Esophagus squamous epithelium (tissue), 5 donors: ENCODE results near the gene ZNF593OS. TPM values are rescaled to one million over a fixed set of nuclear protein-coding genes. Genes with fewer than 3 reads are reported as not detected.

Experiments used
- DNase-seq: peaks from one replicate; lab custom pipeline; 2025; lab: John Stamatoyannopoulos, UW
- H3K27ac ChIP-seq, 4 donors: fragments of 200-600 bp; sonication (generic); one replicate each; pipeline ENCODE4 v1.5.1; 2016 to 2019; ENCODE audit warnings: mild to moderate bottlenecking in 1 of 4
- H3K27me3 ChIP-seq, 4 donors: fragments of 200-600 bp; sonication (generic); 1 replicate in 3 of 4; 2 replicates in 1 of 4; pipeline versions ENCODE4 v1.5.1 to v1.6.0; 2017 to 2021; ENCODE audit warnings: antibody characterized with exemption in 1 of 4
- H3K36me3 ChIP-seq, 3 donors: fragments of 200-600 bp; sonication (generic); one replicate each; pipeline ENCODE4 v1.5.1; 2016 to 2019
- H3K4me1 ChIP-seq, 3 donors: fragments of 200-600 bp; sonication (generic); one replicate each; pipeline ENCODE4 v1.5.1; 2017 to 2019
- H3K4me3 ChIP-seq, 4 donors: fragments of 200-600 bp; sonication (generic); 1 replicate in 3 of 4; 2 replicates in 1 of 4; pipeline ENCODE4 v1.5.1; 2016 to 2019; ENCODE audit warnings: mild to moderate bottlenecking in 2 of 4, moderate library complexity in 1 of 4
- H3K9me3 ChIP-seq, 3 donors: fragments of 200-600 bp; sonication (generic); one replicate each; pipeline ENCODE4 v1.5.1; 2016 to 2019
- POLR2A ChIP-seq, 4 donors: fragments of 450-650 bp; IDR thresholded peaks; one replicate each; pipeline ENCODE4 v1.6.1; 2017; ENCODE audit warnings: antibody characterized with exemption in 4 of 4, mild to moderate bottlenecking in 4 of 4, moderate library complexity in 3 of 4
- WGBS, 2 donors: methylation state at CpG; one replicate each; pipeline ENCODE4 v1.1.5; 2018; 5-methylcytosine and 5-hydroxymethylcytosine counted together
- intact Hi-C: fragments of 100-400 bp; cut with DNase I; formaldehyde crosslinking; loops from one replicate; pipeline ENCODE4 v1.15.0; 2022
- total RNA-seq, 4 donors: library from RNA; depleted of rRNA; stranded (reverse); fragments of >200 nt; gene quantifications; one replicate each; pipeline ENCODE4 v1.1.0, GENCODE V29; 2016
- TF ChIP-seq, protein P1 (sequence below), 6 experiments: fragments of 450-650 bp in 4 of 6; fragments of 200-600 bp in 2 of 6; sonication (generic) in 2 of 6; IDR thresholded peaks; one replicate each; pipeline ENCODE4 v1.5.1; 2016 to 2019; ENCODE audit warnings: antibody characterized with exemption in 6 of 6, mild to moderate bottlenecking in 4 of 6, moderate library complexity in 4 of 6
- donor health status: DM: yes; HTN: yes; CAD: no.

Gene ZNF593OS
- total RNA-seq, 4 donors from 2014 or later, result not detected

GRCh38 chr1:26190373-26190987 lies 18.8 kb upstream of the ZNF593OS start, which contains the start of gene CATSPER4:
Gene CATSPER4 (plus strand): TSS chr1:26190602. CDS start chr1:26190628, 26 bp downstream.
- WGBS, 2 donors, result 42 to 54% methylated on average over 10 to 13 of the region's 16 CpGs
- Histone ChIP-seq H3K9me3 (no peaks in the 10 kb centered on the region), H3K27me3 (no peaks in the 10 kb centered on the region), H3K4me3 (no peak within 1 kb of the TSS), H3K27ac (no peak within 1 kb of the TSS), H3K4me1 (no peaks in the 10 kb centered on the region), H3K36me3 (peaks cover 0 to 45% (median 0%) of the 10 kb centered on the region in 3 donors)
- intact Hi-C loops, result no loop called here
- DNase-seq, result no peak
- TF ChIP-seq, protein P1, sequence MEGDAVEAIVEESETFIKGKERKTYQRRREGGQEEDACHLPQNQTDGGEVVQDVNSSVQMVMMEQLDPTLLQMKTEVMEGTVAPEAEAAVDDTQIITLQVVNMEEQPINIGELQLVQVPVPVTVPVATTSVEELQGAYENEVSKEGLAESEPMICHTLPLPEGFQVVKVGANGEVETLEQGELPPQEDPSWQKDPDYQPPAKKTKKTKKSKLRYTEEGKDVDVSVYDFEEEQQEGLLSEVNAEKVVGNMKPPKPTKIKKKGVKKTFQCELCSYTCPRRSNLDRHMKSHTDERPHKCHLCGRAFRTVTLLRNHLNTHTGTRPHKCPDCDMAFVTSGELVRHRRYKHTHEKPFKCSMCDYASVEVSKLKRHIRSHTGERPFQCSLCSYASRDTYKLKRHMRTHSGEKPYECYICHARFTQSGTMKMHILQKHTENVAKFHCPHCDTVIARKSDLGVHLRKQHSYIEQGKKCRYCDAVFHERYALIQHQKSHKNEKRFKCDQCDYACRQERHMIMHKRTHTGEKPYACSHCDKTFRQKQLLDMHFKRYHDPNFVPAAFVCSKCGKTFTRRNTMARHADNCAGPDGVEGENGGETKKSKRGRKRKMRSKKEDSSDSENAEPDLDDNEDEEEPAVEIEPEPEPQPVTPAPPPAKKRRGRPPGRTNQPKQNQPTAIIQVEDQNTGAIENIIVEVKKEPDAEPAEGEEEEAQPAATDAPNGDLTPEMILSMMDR (IDR thresholded peaks at IDR 0.05), result no peak
- no peak for TF ChIP-seq POLR2A (IDR thresholded peaks at IDR 0.05)

- Histone ChIP-seq H3K27ac (no peak overlapping the region), H3K36me3 (peaks cover 0 to 51% (median 0%) of the 10 kb centered on the region in 3 donors), H3K4me3 (no peak overlapping the region), H3K4me1 (no peaks in the 10 kb centered on the region), H3K27me3 (no peaks in the 10 kb centered on the region), H3K9me3 (no peaks in the 10 kb centered on the region)
- WGBS, 2 donors, result 56 to 82% methylated on average over 1 to 4 of the region's 7 CpGs
- DNase-seq, result no peak
- TF ChIP-seq, protein P1 (IDR thresholded peaks at IDR 0.05), result no peak
- TF ChIP-seq POLR2A (IDR thresholded peaks at IDR 0.05), result no peak
- intact Hi-C loops, result no loop called here
Observed at GRCh38 chr1:26189751-26190275, 18.2 kb upstream of the ZNF593OS start.

DNA sequence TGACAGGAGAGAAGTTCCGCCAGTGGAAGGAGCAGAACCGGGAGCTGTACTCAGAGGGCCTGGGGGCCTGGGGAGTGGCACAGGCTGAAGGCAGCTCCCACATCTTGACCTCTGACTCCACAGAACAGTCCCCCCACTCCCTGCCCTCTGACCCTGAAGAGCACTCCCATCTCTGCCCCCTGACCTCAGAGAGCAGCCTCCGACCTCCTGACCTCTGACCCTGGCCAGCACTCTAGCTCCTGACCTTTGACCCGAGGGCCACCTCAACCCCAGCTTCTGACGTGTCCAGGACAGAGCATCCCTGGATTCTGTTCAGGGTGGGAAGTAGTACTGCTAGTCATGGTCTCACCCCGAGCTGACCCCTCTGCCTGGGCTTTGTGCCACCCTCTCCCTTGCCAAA lies 17.7 kb upstream of the ZNF593OS start:
- intact Hi-C loops, result no loop called here
- Histone ChIP-seq H3K9me3 (no peaks in the 10 kb centered on the region), H3K4me1 (no peaks in the 10 kb centered on the region), H3K27ac (no peak overlapping the region), H3K4me3 (no peak overlapping the region), H3K27me3 (no peaks in the 10 kb centered on the region), H3K36me3 (peaks cover 0 to 56% (median 0%) of the 10 kb centered on the region in 3 donors)
- no peak for DNase-seq
- 56 to 84% methylated on average over 3 to 4 of the region's 6 CpGs for WGBS, 2 donors
- TF ChIP-seq POLR2A (IDR thresholded peaks at IDR 0.05), result no peak
- TF ChIP-seq, protein P1 (IDR thresholded peaks at IDR 0.05), result no peak

GRCh38 chr1:26188477-26188876 lies 16.8 kb upstream of the ZNF593OS start:
- intact Hi-C loops, result no loop called here
- Histone ChIP-seq H3K4me3 (no peak overlapping the region), H3K27ac (no peak overlapping the region), H3K27me3 (no peaks in the 10 kb centered on the region), H3K4me1 (no peaks in the 10 kb centered on the region), H3K36me3 (peaks cover 0 to 65% (median 0%) of the 10 kb centered on the region in 3 donors), H3K9me3 (no peaks in the 10 kb centered on the region)
- WGBS, 2 donors, result 100% methylated on average over 1 to 2 of the region's 8 CpGs
- DNase-seq, result no peak
- TF ChIP-seq, protein P1 (IDR thresholded peaks at IDR 0.05), result no peak
- no peak for TF ChIP-seq POLR2A (IDR thresholded peaks at IDR 0.05)

DNA sequence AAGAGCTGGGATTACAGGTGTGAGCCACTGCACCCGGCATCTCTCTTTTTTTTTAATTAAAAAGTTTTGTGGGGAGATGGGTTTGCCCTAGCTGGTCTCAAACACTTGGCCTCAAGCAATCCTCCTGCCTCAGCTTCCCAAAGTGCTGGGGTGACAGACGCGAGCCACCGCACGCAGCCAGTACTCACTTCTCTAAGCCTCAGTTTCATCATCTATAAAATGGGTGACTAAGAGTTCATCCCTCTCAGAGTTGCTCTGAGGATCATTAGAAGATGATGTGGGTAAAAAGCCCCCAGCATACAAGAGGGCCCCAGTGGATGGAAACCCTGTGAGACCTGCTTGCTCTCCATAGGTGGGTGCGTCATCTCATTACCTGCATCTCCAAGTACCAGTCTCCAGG lies 16.2 kb upstream of the ZNF593OS start:
- H3K27ac ChIP-seq, result no peak overlapping the region
- no peaks in the 10 kb centered on the region for H3K9me3 ChIP-seq
- no peak overlapping the region for H3K4me3 ChIP-seq
- DNase-seq, result no peak
- 93 to 100% methylated on average over 3 to 6 of the region's 6 CpGs for WGBS, 2 donors
- H3K27me3 ChIP-seq, result no peaks in the 10 kb centered on the region
- intact Hi-C loops, result no loop called here
- H3K4me1 ChIP-seq, result no peaks in the 10 kb centered on the region
- TF ChIP-seq, protein P1 (IDR thresholded peaks at IDR 0.05), result no peak
- TF ChIP-seq POLR2A (IDR thresholded peaks at IDR 0.05), result no peak
- peaks cover 0 to 70% (median 3%) of the 10 kb centered on the region in 3 donors for H3K36me3 ChIP-seq
